Activated CD4-positive, CD25-positive, alpha-beta regulatory T cell (primary cell): ENCODE measurements around the gene POLR3K.
"Not testable (repeated sequence)": the region's sequence is repeated elsewhere in the genome, so short reads cannot be mapped to it uniquely, and the experiment has no call there.

Experiments used
- DNase-seq, 4 experiments: peaks; one replicate each; lab custom pipeline; 2025; lab: John Stamatoyannopoulos, UW

Gene POLR3K

DNA sequence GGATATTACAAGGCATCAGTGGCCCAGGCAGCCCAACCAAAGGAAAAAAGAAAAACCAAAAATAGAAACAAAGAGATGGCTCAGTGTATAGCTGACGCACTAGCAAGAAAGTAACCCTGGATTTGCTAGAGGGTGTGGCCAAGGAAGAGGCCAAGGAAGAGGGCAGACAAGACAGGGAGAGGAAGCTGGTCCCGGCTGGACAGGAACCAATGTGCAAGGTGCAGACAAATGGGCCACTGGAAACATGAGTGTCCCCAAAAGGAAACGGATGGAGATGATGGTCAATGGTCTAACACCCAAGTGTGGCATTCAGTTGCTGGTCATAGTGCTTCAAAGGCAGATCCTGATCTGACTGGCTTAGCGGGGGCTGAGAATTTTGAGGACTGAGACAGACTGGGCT, 10.7 kb downstream of the POLR3K start:
- DNase-seq: no peak

GRCh38 chr16:42069-42457, 11.3 kb downstream of the POLR3K start:
- DNase-seq: no peak

DNA sequence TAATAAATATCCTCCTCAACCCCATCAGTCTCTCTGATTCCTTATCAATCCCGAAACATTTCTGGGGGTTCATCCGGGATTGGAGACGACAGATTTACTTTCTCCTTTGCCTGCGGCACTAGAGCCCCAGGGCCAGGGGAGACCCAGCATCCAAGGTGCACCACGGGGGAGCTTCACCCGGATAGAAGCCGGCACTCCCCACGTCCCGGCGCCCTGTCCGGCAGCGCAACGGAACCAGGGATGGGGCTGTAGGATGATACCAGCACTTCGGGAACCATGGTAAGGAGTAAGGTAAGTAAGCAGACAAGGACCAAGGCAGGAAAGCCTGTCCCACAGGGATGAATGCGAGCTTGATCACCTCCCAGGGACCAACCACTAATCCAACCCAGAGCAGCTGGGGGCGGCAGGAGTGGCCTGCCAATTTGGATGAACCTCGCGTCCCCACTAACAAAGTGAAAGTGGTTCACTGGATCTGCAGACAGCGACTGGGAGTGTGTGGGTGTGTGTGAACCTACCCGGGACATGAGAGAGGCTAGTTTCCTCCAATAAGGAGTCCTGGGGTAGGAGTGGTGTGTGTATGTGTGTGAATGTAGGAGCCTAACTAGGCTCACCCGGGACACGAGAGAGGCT, 11.9 kb downstream of the POLR3K start:
- no peak for DNase-seq

- DNase-seq: peak in 2 of 4 experiments; percentile 30 to 40
Measured at GRCh38 chr16:38941-39892, 14.2 kb downstream of the POLR3K start.

DNA sequence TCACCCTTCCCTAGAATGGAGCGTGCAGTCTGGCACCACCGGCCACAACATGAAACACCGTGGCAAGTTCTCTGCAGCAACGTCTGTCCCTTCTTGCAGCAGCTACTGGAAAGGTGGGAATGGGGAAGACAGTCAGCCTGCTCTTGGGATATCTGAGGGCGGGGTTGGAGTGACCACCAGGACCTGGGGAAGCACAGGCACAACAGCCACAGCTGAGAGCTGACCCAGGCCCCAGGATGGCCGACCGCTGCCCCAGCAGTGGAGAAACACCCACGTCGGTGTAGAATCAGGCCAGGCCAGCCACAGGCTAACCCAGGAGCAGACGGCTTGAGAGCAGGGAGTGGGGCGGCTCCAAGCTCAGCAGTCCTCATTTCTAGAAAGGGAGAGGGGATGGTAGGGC, 15.2 kb downstream of the POLR3K start:
- not testable (repeated sequence) for DNase-seq

DNA sequence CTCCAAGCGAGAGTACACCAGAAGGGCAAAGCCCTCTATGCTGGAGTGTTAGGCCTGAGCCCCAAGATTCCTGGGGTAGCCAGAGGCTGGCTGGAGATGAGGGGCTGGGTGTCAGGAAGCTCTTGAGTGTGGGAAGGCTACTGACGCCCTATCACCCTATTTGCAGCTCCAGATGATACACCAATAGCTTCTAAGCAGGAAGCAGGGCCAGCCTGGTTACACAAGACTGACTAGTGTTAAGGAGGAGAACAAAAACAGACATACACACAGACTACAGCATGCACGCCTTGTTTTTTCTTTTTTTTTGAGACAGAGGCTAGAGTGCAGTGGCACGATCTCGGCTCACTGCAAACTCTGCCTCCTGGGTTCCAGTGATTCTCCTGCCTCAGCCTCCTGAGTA, 15.9 kb downstream of the POLR3K start:
- no peak for DNase-seq

- DNase-seq: no peak
Measured at GRCh38 chr16:36336-36984, 16.9 kb downstream of the POLR3K start.

- DNase-seq: no peak
Measured at GRCh38 chr16:35678-36305, 17.6 kb downstream of the POLR3K start.

- no peak for DNase-seq
Measured at GRCh38 chr16:35011-35677, 18.3 kb downstream of the POLR3K start.

DNA sequence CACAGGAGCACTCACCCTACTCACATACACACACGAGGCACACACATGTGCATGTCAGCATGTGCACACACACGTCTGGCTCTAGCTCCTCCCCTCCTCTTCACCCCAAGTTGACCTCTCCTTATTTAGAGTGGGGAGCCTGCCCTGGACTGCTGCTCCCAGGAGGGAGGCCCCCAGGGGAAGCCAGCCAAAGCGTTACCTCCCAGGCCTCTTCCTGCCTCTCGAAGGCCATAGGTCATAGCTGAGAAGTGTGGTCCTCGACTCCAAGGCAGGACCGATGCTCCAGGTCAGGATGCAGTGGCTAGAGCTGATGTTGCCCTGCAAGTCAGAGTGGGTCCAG, 18.8 kb downstream of the POLR3K start:
- DNase-seq: no peak

GRCh38 chr16:33877-34647, 19.3 kb downstream of the POLR3K start:
- DNase-seq: no peak

DNA sequence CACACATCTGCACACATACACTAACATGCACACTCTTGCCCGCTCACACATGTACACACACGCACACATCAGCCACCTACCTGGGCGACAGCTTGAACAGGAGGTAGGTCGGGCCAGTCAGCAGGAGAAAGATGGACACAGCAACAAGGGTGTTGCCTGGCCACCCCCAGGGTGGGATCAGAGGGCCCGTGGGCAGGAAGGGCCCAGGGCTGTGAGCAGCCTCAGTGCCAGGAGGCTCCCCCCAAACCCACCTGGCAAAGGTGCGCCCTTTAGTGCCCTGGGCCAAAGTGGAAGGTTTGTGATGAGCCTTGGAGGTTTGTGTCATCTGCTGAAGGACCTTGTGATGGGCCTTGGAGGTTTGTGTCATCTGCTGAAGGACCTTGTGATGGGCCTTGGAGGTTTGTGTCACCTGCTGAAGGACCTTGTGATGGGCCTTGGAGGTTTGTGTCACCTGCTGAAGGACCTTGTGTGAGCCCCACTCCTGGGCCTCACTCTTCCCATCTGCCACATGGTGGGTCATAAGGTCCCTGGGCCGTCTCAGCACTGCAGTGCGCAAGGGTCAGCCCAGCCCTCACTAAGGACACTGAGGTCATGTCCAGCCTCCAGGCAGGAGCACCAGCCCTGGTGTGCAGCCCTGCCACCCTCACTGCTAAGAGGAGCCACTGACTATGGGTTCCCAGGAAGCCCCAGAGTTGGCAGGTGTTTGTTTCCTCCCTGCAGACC, 20.1 kb downstream of the POLR3K start:
- not testable (repeated sequence) for DNase-seq

- DNase-seq: not testable (repeated sequence)
Measured at GRCh38 chr16:30627-31026, 22.8 kb downstream of the POLR3K start.

- DNase-seq: not testable (repeated sequence)
Measured at GRCh38 chr16:25926-26348, 27.5 kb downstream of the POLR3K start.

- not testable (repeated sequence) for DNase-seq
Measured at GRCh38 chr16:24151-24550, 29.3 kb downstream of the POLR3K start.

GRCh38 chr16:20886-21285, 32.5 kb downstream of the POLR3K start:
- DNase-seq: not testable (repeated sequence)

GRCh38 chr16:17062-17765, 36.2 kb downstream of the POLR3K start:
- DNase-seq: not testable (repeated sequence)

DNA sequence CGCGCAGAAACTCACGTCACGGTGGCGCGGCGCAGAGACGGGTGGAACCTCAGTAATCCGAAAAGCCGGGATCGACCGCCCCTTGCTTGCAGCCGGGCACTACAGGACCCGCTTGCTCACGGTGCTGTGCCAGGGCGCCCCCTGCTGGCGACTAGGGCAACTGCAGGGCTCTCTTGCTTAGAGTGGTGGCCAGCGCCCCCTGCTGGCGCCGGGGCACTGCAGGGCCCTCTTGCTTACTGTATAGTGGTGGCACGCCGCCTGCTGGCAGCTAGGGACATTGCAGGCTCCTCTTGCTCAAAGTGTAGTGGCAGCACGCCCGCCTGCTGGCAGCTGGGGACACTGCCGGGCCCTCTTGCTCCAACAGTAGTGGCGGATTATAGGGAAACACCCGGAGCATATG, 42.6 kb downstream of the POLR3K start:
- DNase-seq: peak; percentile 59 to 74 (median 66)

GRCh38 chr16:9903-10665, 43.3 kb downstream of the POLR3K start:
- DNase-seq: no peak
